Osteoblast (primary cell): ENCODE data around the gene CAST. TPM values are rescaled to one million over a fixed set of nuclear protein-coding genes. Genes with fewer than 3 reads are reported as not detected.

Experiments
- DNase-seq: peaks from one replicate; pipeline ENCODE4 v3.0.0; 2011; ENCODE audit warnings: low spot score, mixed read lengths; ENCODE audit not compliant: insufficient read length; ENCODE audit errors: missing footprints
- H2AFZ ChIP-seq: 2 replicates; pipeline ENCODE4 v1.6.0; 2011; ENCODE audit warnings: mild to moderate bottlenecking, low read length
- H3K27ac ChIP-seq: 2 replicates; pipeline ENCODE4 v1.5.1; 2011; ENCODE audit warnings: mild to moderate bottlenecking, low read depth, low read length, moderate library complexity
- H3K27me3 ChIP-seq: 2 replicates; pipeline ENCODE4 v1.6.0; 2012; ENCODE audit warnings: mild to moderate bottlenecking, control low read depth, inconsistent platforms, low read length, moderate library complexity; ENCODE audit not compliant: insufficient read depth
- H3K36me3 ChIP-seq: 2 replicates; pipeline ENCODE4 v1.5.1; 2011; ENCODE audit warnings: mild to moderate bottlenecking, low read length, control low read depth, moderate library complexity; ENCODE audit not compliant: insufficient read depth
- H3K4me1 ChIP-seq: 2 replicates; pipeline ENCODE4 v1.5.1; 2011; ENCODE audit warnings: mild to moderate bottlenecking, low read length, control low read depth, moderate library complexity; ENCODE audit not compliant: insufficient read depth
- H3K4me2 ChIP-seq: 2 replicates; pipeline ENCODE4 v1.6.0; 2011; ENCODE audit warnings: mild to moderate bottlenecking, low read length; ENCODE audit not compliant: insufficient read depth
- H3K4me3 ChIP-seq: fragments of 200-600 bp; sonication (generic); 3 replicates; pipeline ENCODE4 v1.5.1; 2012; ENCODE audit warnings: mild to moderate bottlenecking, low read length, inconsistent platforms; ENCODE audit not compliant: insufficient read depth
- H3K79me2 ChIP-seq: 2 replicates; pipeline ENCODE4 v1.6.0; 2012; ENCODE audit warnings: mild to moderate bottlenecking, low read length, control low read depth, inconsistent platforms; ENCODE audit not compliant: insufficient read depth
- H3K9me3 ChIP-seq: 2 replicates; pipeline ENCODE4 v1.5.1; 2011; ENCODE audit warnings: low read depth, low read length, control low read depth
- H4K20me1 ChIP-seq: 2 replicates; pipeline ENCODE4 v1.6.0; 2012; ENCODE audit warnings: mild to moderate bottlenecking, low read length, control low read depth; ENCODE audit not compliant: insufficient read depth
- CTCF ChIP-seq: IDR thresholded peaks from 2 replicates; pipeline ENCODE4 v1.5.1; 2011; ENCODE audit warnings: mild to moderate bottlenecking, low read depth, low read length, moderate library complexity; ENCODE audit errors: extremely low read depth
- total RNA-seq: library from RNA; depleted of rRNA; stranded (reverse); fragments of >200 nt; gene quantifications from 2 replicates; pipeline ENCODE4 v1.2.3, GENCODE V29; 2012

The CAST gene
- total RNA-seq, 1 donor = 278 TPM

DNA sequence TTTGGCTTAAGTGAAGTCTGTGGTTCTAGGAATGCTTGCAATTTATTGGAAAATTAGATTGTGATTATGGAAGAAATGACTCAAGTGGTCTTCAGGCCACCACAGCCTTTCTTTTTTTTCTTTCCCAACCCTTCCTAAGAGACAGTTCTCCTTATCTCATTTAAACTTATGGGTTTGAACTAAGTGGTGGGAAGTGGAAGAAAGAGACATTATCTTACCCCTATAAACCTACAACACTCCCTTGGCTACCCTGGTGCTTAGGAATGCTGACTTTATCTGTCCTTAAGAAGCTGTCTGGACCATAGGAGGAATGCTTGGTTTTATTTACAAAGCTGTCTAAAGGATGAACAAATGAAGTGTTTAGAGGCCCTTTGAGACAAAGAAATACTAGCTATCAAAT is 150.7 kb downstream of the CAST start:
- Histone ChIP-seq H3K4me2 (no peak overlapping the region), H3K79me2 (no peaks in the 10 kb centered on the region), H2AFZ (no peak overlapping the region), H3K4me3 (no peak overlapping the region), H3K27ac (no peak overlapping the region), H3K36me3 (no peaks in the 10 kb centered on the region), H3K27me3 (no peaks in the 10 kb centered on the region), H3K9me3 (no peaks in the 10 kb centered on the region), H4K20me1 (no peaks in the 10 kb centered on the region), H3K4me1 (peaks cover 9% of the 10 kb centered on the region)
- TF ChIP-seq CTCF = no peak
- no peak for DNase-seq

GRCh38 chr5:96814041-96814440 is 151.9 kb downstream of the CAST start:
- TF ChIP-seq CTCF = no peak
- Histone ChIP-seq H3K27me3 (no peaks in the 10 kb centered on the region), H3K79me2 (no peaks in the 10 kb centered on the region), H2AFZ (no peak overlapping the region), H3K4me1 (peaks cover 6% of the 10 kb centered on the region), H4K20me1 (no peaks in the 10 kb centered on the region), H3K4me3 (no peak overlapping the region), H3K4me2 (no peak overlapping the region), H3K36me3 (no peaks in the 10 kb centered on the region), H3K27ac (no peak overlapping the region), H3K9me3 (no peaks in the 10 kb centered on the region)
- DNase-seq = no peak

GRCh38 chr5:96816411-96816939 is 154.3 kb downstream of the CAST start:
- no peaks in the 10 kb centered on the region for H3K9me3 ChIP-seq
- no peaks in the 10 kb centered on the region for H4K20me1 ChIP-seq
- no peak overlapping the region for H3K27ac ChIP-seq
- no peak for TF ChIP-seq CTCF
- no peak overlapping the region for H3K4me3 ChIP-seq
- no peaks in the 10 kb centered on the region for H3K36me3 ChIP-seq
- H3K27me3 ChIP-seq = no peaks in the 10 kb centered on the region
- no peak overlapping the region for H2AFZ ChIP-seq
- no peak overlapping the region for H3K4me2 ChIP-seq
- DNase-seq = no peak
- H3K79me2 ChIP-seq = no peaks in the 10 kb centered on the region
- H3K4me1 ChIP-seq = peaks cover 6% of the 10 kb centered on the region

DNA sequence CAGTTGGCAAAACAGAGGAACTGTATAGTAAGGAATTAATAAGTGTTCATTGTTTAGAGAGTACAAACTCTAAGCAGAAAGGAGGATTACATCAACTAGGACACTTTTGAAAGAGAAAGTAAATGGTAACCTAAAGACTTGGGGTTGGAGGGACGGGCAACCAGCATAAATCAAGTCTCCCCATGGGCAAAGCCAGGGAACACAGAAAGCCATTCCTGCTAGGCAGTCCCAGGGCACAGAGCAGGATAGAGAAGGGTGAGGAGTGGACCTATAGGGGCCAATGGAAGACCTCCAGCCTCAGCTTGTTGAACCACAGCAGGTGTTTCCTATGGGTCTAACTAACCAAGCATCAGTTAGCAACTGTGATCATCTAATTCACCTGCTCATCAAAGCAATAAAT is 154.8 kb downstream of the CAST start:
- no peak overlapping the region for H2AFZ ChIP-seq
- no peak for DNase-seq
- no peak overlapping the region for H3K27ac ChIP-seq
- H3K79me2 ChIP-seq = no peaks in the 10 kb centered on the region
- H3K4me3 ChIP-seq = no peak overlapping the region
- H3K4me1 ChIP-seq = peaks cover 6% of the 10 kb centered on the region
- no peaks in the 10 kb centered on the region for H4K20me1 ChIP-seq
- TF ChIP-seq CTCF = no peak
- no peak overlapping the region for H3K4me2 ChIP-seq
- no peaks in the 10 kb centered on the region for H3K9me3 ChIP-seq
- H3K27me3 ChIP-seq = no peaks in the 10 kb centered on the region
- no peaks in the 10 kb centered on the region for H3K36me3 ChIP-seq
